ENCODE measurements around the gene VWC2.

DNA sequence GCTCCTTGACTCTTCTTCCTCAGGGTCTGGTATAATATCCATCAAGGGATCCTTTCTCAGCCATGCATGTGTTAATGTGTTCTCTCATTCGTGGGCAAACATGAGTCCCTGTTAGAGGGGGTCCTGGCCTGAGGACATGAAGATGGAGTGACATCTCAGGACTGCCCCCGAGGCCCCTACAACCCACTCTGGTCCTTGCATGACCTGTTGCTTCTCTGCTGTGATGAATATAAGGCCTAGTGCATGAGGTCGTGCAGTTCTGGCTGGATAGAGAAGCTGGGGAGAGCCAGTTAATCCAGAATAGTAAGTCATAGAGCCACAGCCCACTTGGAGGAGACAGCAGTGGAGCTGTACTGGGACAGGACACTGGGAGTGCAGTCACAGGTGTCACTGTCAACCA is 4.6 kb upstream of the VWC2 start:
- no peak for TF ChIP-seq EP300 (IDR thresholded peaks at IDR 0.05)
- TF ChIP-seq, protein P1, sequence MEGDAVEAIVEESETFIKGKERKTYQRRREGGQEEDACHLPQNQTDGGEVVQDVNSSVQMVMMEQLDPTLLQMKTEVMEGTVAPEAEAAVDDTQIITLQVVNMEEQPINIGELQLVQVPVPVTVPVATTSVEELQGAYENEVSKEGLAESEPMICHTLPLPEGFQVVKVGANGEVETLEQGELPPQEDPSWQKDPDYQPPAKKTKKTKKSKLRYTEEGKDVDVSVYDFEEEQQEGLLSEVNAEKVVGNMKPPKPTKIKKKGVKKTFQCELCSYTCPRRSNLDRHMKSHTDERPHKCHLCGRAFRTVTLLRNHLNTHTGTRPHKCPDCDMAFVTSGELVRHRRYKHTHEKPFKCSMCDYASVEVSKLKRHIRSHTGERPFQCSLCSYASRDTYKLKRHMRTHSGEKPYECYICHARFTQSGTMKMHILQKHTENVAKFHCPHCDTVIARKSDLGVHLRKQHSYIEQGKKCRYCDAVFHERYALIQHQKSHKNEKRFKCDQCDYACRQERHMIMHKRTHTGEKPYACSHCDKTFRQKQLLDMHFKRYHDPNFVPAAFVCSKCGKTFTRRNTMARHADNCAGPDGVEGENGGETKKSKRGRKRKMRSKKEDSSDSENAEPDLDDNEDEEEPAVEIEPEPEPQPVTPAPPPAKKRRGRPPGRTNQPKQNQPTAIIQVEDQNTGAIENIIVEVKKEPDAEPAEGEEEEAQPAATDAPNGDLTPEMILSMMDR (IDR thresholded peaks at IDR 0.05) = no peak

Data from ovary (tissue), 3 donors.